Activated T-helper 2 cell treated with anti-CD3 and anti-CD28 coated beads, Interferon-gamma antibody, Interleukin-2, Interleukin-4, amounts not matched to agents 10 μg/mL and 5 μg/mL and 100 μg/mL, durations not matched to agents 14 hours and 24 hours and 36 hours (primary cell): ENCODE results near the gene MTFR2. TPM values are rescaled to one million over a fixed set of nuclear protein-coding genes. Genes with fewer than 3 reads are reported as not detected.

Source experiments
- DNase-seq: peaks from one replicate; pipeline ENCODE4 v3.0.0; 2021; ENCODE audit warnings: low spot score
- H3K27ac Mint-ChIP-seq: one replicate; pipeline ENCODE4 v1.8.0; 2021; ENCODE audit warnings: mixed read lengths
- H3K27me3 Mint-ChIP-seq: one replicate; pipeline ENCODE4 v1.8.0; 2021; ENCODE audit warnings: low read depth, mixed read lengths
- H3K36me3 Mint-ChIP-seq: one replicate; pipeline ENCODE4 v1.8.0; 2021; ENCODE audit warnings: low read depth, mixed read lengths
- H3K4me1 Mint-ChIP-seq: one replicate; pipeline ENCODE4 v1.8.0; 2021; ENCODE audit warnings: low read depth, mixed read lengths
- H3K4me3 Mint-ChIP-seq: one replicate; pipeline ENCODE4 v1.8.0; 2021; ENCODE audit warnings: low read depth, mild to moderate bottlenecking, moderate library complexity, mixed read lengths
- H3K9me3 Mint-ChIP-seq: one replicate; pipeline ENCODE4 v1.8.0; 2021; ENCODE audit warnings: mixed read lengths
- intact Hi-C: fragments of 100-400 bp; cut with micrococcal nuclease; formaldehyde crosslinking; loops from one replicate; pipeline ENCODE4 v1.15.1; 2023
- total RNA-seq: library from RNA; stranded (reverse); gene quantifications from 2 replicates; pipeline ENCODE4 v1.2.3, GENCODE V29; 2022

The MTFR2 gene
- total RNA-seq, 1 donor from 2014 or later: 18.4 TPM

- no peak for DNase-seq
- Mint-ChIP-seq H3K4me3 (no peak overlapping the region), H3K27me3 (no peaks in the 10 kb centered on the region), H3K27ac (no peak overlapping the region), H3K36me3 (no peaks in the 10 kb centered on the region), H3K4me1 (peaks cover 2% of the 10 kb centered on the region), H3K9me3 (no peaks in the 10 kb centered on the region)
- intact Hi-C loops: no loop called here
Measured at GRCh38 chr6:136201732-136202131, 48.4 kb downstream of the MTFR2 start.

- no peak overlapping the region for H3K4me3 Mint-ChIP-seq
- H3K4me1 Mint-ChIP-seq: peaks cover 5% of the 10 kb centered on the region
- no peak overlapping the region for H3K27ac Mint-ChIP-seq
- no peaks in the 10 kb centered on the region for H3K27me3 Mint-ChIP-seq
- no peaks in the 10 kb centered on the region for H3K9me3 Mint-ChIP-seq
- intact Hi-C loops: no loop called here
- DNase-seq: no peak
- peaks cover 54% of the 10 kb centered on the region for H3K36me3 Mint-ChIP-seq
Measured at GRCh38 chr6:136192902-136193301, 57.2 kb downstream of the MTFR2 start.

GRCh38 chr6:136191606-136192312 is 58.4 kb downstream of the MTFR2 start:
- H3K4me3 Mint-ChIP-seq: no peak overlapping the region
- H3K9me3 Mint-ChIP-seq: no peaks in the 10 kb centered on the region
- H3K4me1 Mint-ChIP-seq: peaks cover 3% of the 10 kb centered on the region
- H3K36me3 Mint-ChIP-seq: peaks cover 65% of the 10 kb centered on the region
- H3K27me3 Mint-ChIP-seq: no peaks in the 10 kb centered on the region
- DNase-seq: no peak
- intact Hi-C loops: no loop called here
- no peak overlapping the region for H3K27ac Mint-ChIP-seq

- Mint-ChIP-seq H3K27me3 (no peaks in the 10 kb centered on the region), H3K27ac (no peak overlapping the region), H3K4me3 (no peak overlapping the region), H3K36me3 (peaks cover 67% of the 10 kb centered on the region), H3K4me1 (peaks cover 7% of the 10 kb centered on the region), H3K9me3 (no peaks in the 10 kb centered on the region)
- DNase-seq: no peak
- intact Hi-C loops: no loop called here
Measured at GRCh38 chr6:136189104-136189503, 61.0 kb downstream of the MTFR2 start.

GRCh38 chr6:136188486-136188885 is 61.6 kb downstream of the MTFR2 start:
- DNase-seq: no peak
- Mint-ChIP-seq H3K27me3 (no peaks in the 10 kb centered on the region), H3K9me3 (no peaks in the 10 kb centered on the region), H3K4me1 (peaks cover 4% of the 10 kb centered on the region), H3K27ac (no peak overlapping the region), H3K36me3 (peaks cover 68% of the 10 kb centered on the region), H3K4me3 (no peak overlapping the region)
- intact Hi-C loops: no loop called here

GRCh38 chr6:136186363-136186762 is 63.7 kb downstream of the MTFR2 start:
- no peak for DNase-seq
- Mint-ChIP-seq H3K4me1 (peaks cover 4% of the 10 kb centered on the region), H3K27ac (no peak overlapping the region), H3K4me3 (no peak overlapping the region), H3K36me3 (peaks cover 66% of the 10 kb centered on the region), H3K27me3 (no peaks in the 10 kb centered on the region), H3K9me3 (no peaks in the 10 kb centered on the region)
- intact Hi-C loops: no loop called here

- DNase-seq: no peak
- H3K27me3 Mint-ChIP-seq: no peaks in the 10 kb centered on the region
- no peaks in the 10 kb centered on the region for H3K9me3 Mint-ChIP-seq
- intact Hi-C loops: no loop called here
- H3K27ac Mint-ChIP-seq: no peak overlapping the region
- H3K36me3 Mint-ChIP-seq: peaks cover 66% of the 10 kb centered on the region
- no peak overlapping the region for H3K4me3 Mint-ChIP-seq
- peaks cover 7% of the 10 kb centered on the region for H3K4me1 Mint-ChIP-seq
Measured at GRCh38 chr6:136184738-136185137, 65.4 kb downstream of the MTFR2 start.

GRCh38 chr6:136181861-136182260 is 68.2 kb downstream of the MTFR2 start:
- Mint-ChIP-seq H3K27me3 (no peaks in the 10 kb centered on the region), H3K4me1 (peaks cover 16% of the 10 kb centered on the region), H3K9me3 (no peaks in the 10 kb centered on the region), H3K4me3 (no peak overlapping the region), H3K27ac (no peak overlapping the region), H3K36me3 (peaks cover 70% of the 10 kb centered on the region)
- intact Hi-C loops: no loop called here
- no peak for DNase-seq

GRCh38 chr6:136181512-136181833 is 68.6 kb downstream of the MTFR2 start:
- Mint-ChIP-seq H3K27ac (no peak overlapping the region), H3K36me3 (peaks cover 66% of the 10 kb centered on the region), H3K4me1 (peaks cover 16% of the 10 kb centered on the region), H3K9me3 (no peaks in the 10 kb centered on the region), H3K4me3 (no peak overlapping the region), H3K27me3 (no peaks in the 10 kb centered on the region)
- no peak for DNase-seq
- intact Hi-C loops: no loop called here

Other genes starting within 250 kb of the MTFR2 start
- 228 and 242 TPM in 2 replicates for gene BCLAF1, start 39.5 kb upstream of the MTFR2 start, total RNA-seq